ENCODE data around the gene CAMK1D. TPM values are rescaled to one million over a fixed set of nuclear protein-coding genes. Genes with fewer than 3 reads are reported as not detected.

Gene CAMK1D
- polyA plus RNA-seq, 2 of the 4 experiments (the other 2 are of a cell fraction), result 6.6 to 12.5 TPM

DNA sequence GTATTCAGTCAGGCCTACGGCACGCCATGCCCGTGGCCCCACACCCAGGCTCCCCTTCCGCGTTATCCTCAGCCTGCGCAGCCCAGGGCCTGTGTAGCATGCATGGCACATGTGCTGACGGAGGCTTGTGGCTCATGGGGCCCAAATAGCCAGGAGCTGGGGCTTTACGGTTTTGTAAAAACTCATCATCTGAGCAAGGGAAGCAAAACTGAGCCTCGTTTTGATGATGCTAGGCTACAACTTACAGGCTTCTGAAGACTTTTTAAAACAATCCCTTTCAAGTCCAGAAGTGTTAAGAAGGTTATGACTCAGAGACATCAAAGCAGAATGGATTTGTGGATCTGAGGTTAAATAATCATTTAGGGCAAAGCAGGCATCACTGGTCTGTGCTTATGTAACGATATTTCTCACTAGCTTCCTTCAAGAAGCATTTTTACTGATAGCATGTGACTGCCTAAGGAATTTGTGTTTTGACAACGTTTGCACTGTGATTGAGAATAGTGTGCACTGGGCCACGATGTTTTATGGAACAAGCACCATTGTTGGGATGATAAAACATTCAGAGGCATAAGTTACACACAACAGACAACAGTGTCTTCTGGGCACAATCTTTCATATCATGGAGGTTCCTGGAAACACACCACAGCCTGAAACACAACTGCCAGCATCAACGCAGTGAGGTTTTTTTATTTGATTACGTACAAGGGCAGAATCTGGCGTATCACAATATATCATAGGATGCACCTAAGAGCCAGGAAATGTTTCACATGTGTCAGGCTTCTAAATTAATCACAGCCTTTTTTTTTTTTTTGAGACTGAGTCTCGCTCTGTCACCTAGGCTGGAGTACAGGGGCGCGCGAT, 377.9 kb downstream of the CAMK1D start:
- no peak for TF ChIP-seq CHD2 (IDR thresholded peaks at IDR 0.05; ENCODE audit: low read length, partially characterized antibody)
- TF ChIP-seq, protein P1, sequence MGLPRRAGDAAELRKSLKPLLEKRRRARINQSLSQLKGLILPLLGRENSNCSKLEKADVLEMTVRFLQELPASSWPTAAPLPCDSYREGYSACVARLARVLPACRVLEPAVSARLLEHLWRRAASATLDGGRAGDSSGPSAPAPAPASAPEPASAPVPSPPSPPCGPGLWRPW (IDR thresholded peaks at IDR 0.05), result no peak
- TF ChIP-seq RFX5 (IDR thresholded peaks at IDR 0.05), result no peak
- ChIA-PET CTCF (interaction anchor here (0.8 to 1.5 kb wide), 5 partner anchors 11 to 463 kb away, joined by 3 to 4 read pairs (median 3); no protein-coding TSS in a partner anchor), POLR2A (no interaction called here)
- 84% methylated on average over 14 of the region's 19 CpGs for WGBS (ENCODE audit: missing lambda C conversion rate)
- Histone ChIP-seq H3K27ac (no peak overlapping the region), H3K4me3 (no peak overlapping the region), H3K4me2 (no peak overlapping the region), H3K4me1 (no peaks in the 10 kb centered on the region), H3K9me3 (no peaks in the 10 kb centered on the region)
- FAIRE-seq (no peak), ATAC-seq (no peak), DNase-seq (ENCODE audit: low read depth in 1 of 2, low spot score in 1 of 2) (no peak)

DNA sequence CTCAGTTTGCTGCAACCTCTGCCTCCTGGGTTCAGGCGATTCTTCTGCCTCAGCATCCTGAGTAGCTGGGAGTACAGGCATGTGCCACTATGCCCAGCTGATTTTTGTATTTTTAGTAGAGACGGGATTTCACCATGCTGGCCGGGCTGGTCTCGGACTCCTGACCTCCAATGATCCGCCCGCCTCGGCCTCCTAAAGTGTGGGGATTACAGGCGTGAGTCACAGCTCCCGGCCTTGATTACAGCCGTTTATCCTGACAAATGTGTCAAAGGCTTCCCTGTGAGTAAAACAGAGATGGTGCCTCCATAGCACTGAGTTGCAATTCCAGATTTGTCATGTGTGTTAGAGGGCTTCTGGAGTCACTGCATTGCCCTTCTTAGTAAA, 378.5 kb downstream of the CAMK1D start:
- TF ChIP-seq RARB (CRISPR knock-in tag; IDR thresholded peaks at IDR 0.05) (no peak), SREBF2 (IDR thresholded peaks at IDR 0.05) (no peak), FOXS1 (CRISPR knock-in tag; IDR thresholded peaks at IDR 0.05) (no peak), BHLHE40 (IDR thresholded peaks at IDR 0.05; ENCODE audit: low read depth, low read length) (no peak), EP300 (IDR thresholded peaks at IDR 0.05) (no peak), FOSB (CRISPR knock-in tag; IDR thresholded peaks at IDR 0.05) (no peak), RAD21 (conservative IDR thresholded peaks at IDR 0.05 in 1 of 2, IDR thresholded peaks at IDR 0.05 in 1 of 2) (no peak), NPAS2 (CRISPR knock-in tag; IDR thresholded peaks at IDR 0.05; ENCODE audit: borderline replicate concordance) (no peak), MAFK (IDR thresholded peaks at IDR 0.05; ENCODE audit: partially characterized antibody) (no peak), RFX5 (IDR thresholded peaks at IDR 0.05) (no peak), EHF (CRISPR knock-in tag; IDR thresholded peaks at IDR 0.05) (no peak), CBX8 (IDR thresholded peaks at IDR 0.05) (no peak), ZNF302 (CRISPR knock-in tag; IDR thresholded peaks at IDR 0.05) (no peak)
- TF ChIP-seq, protein P2, sequence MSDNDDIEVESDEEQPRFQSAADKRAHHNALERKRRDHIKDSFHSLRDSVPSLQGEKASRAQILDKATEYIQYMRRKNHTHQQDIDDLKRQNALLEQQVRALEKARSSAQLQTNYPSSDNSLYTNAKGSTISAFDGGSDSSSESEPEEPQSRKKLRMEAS (IDR thresholded peaks at IDR 0.05), result no peak
- TF ChIP-seq, protein P1 (IDR thresholded peaks at IDR 0.05), result no peak
- TF ChIP-seq, protein P3, sequence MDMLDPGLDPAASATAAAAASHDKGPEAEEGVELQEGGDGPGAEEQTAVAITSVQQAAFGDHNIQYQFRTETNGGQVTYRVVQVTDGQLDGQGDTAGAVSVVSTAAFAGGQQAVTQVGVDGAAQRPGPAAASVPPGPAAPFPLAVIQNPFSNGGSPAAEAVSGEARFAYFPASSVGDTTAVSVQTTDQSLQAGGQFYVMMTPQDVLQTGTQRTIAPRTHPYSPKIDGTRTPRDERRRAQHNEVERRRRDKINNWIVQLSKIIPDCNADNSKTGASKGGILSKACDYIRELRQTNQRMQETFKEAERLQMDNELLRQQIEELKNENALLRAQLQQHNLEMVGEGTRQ (IDR thresholded peaks at IDR 0.05), result no peak
- TF ChIP-seq, protein P4, sequence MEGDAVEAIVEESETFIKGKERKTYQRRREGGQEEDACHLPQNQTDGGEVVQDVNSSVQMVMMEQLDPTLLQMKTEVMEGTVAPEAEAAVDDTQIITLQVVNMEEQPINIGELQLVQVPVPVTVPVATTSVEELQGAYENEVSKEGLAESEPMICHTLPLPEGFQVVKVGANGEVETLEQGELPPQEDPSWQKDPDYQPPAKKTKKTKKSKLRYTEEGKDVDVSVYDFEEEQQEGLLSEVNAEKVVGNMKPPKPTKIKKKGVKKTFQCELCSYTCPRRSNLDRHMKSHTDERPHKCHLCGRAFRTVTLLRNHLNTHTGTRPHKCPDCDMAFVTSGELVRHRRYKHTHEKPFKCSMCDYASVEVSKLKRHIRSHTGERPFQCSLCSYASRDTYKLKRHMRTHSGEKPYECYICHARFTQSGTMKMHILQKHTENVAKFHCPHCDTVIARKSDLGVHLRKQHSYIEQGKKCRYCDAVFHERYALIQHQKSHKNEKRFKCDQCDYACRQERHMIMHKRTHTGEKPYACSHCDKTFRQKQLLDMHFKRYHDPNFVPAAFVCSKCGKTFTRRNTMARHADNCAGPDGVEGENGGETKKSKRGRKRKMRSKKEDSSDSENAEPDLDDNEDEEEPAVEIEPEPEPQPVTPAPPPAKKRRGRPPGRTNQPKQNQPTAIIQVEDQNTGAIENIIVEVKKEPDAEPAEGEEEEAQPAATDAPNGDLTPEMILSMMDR (IDR thresholded peaks at IDR 0.05), result no peak
- TF ChIP-seq, protein P5, sequence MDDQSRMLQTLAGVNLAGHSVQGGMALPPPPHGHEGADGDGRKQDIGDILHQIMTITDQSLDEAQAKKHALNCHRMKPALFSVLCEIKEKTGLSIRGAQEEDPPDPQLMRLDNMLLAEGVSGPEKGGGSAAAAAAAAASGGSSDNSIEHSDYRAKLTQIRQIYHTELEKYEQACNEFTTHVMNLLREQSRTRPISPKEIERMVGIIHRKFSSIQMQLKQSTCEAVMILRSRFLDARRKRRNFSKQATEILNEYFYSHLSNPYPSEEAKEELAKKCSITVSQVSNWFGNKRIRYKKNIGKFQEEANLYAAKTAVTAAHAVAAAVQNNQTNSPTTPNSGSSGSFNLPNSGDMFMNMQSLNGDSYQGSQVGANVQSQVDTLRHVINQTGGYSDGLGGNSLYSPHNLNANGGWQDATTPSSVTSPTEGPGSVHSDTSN (IDR thresholded peaks at IDR 0.05), result no peak
- DNase-seq (ENCODE audit: low read depth in 1 of 2, low spot score in 1 of 2), result no peak
- no peak for ATAC-seq
- POLR2A ChIA-PET, result interaction anchor here (0.6 kb wide), 1 partner anchor 16 kb away, joined by 3 read pairs; no protein-coding TSS in a partner anchor
- H3K4me2 ChIP-seq, result no peak overlapping the region
- WGBS (ENCODE audit: missing lambda C conversion rate), result 77% methylated on average over 10 of the region's 10 CpGs
- FAIRE-seq, result no peak
- CTCF ChIA-PET, result interaction anchor here (0.8 to 1.5 kb wide), 2 partner anchors 20 to 54 kb away, joined by 3 to 4 read pairs; no protein-coding TSS in a partner anchor
- H3K27ac ChIP-seq, result no peak overlapping the region
- H3K4me1 ChIP-seq, result no peaks in the 10 kb centered on the region
- no peaks in the 10 kb centered on the region for H3K9me3 ChIP-seq
- H3K4me3 ChIP-seq, result no peak overlapping the region
